WI38 (cell line): ENCODE data around the gene B3GNT7.

ENCODE experiments used
- H3K4me3 ChIP-seq: 2 replicates; pipeline ENCODE4 v1.5.1; 2011; ENCODE audit warnings: low read depth, mild to moderate bottlenecking, control low read depth, low read length
- TF ChIP-seq, protein P1 (sequence below): IDR thresholded peaks from 2 replicates; pipeline ENCODE4 v1.5.1; 2012; ENCODE audit warnings: low read depth, mild to moderate bottlenecking, control low read depth, low read length

B3GNT7 gene

DNA sequence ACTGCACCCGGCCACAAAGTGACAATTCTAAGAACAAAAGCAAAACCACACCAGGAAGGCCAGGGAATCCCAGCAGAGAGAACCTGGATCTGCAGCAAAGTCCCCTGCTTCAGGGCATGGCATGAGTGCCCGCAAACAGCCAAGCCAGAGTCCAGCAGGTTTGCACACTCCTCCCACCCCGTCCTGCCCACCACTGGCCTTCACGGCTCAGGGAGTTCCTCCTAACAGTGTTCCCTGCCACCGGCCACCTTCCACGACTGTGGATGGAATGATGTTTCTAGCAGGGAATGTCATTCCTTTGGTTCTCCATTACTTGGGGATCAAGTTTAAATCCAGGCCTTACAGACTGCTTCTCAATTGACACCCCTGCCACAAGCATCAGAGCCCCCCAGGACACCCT, 42.0 kb upstream of the B3GNT7 start:
- no peak overlapping the region for H3K4me3 ChIP-seq
- TF ChIP-seq, protein P1, sequence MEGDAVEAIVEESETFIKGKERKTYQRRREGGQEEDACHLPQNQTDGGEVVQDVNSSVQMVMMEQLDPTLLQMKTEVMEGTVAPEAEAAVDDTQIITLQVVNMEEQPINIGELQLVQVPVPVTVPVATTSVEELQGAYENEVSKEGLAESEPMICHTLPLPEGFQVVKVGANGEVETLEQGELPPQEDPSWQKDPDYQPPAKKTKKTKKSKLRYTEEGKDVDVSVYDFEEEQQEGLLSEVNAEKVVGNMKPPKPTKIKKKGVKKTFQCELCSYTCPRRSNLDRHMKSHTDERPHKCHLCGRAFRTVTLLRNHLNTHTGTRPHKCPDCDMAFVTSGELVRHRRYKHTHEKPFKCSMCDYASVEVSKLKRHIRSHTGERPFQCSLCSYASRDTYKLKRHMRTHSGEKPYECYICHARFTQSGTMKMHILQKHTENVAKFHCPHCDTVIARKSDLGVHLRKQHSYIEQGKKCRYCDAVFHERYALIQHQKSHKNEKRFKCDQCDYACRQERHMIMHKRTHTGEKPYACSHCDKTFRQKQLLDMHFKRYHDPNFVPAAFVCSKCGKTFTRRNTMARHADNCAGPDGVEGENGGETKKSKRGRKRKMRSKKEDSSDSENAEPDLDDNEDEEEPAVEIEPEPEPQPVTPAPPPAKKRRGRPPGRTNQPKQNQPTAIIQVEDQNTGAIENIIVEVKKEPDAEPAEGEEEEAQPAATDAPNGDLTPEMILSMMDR = no peak

DNA sequence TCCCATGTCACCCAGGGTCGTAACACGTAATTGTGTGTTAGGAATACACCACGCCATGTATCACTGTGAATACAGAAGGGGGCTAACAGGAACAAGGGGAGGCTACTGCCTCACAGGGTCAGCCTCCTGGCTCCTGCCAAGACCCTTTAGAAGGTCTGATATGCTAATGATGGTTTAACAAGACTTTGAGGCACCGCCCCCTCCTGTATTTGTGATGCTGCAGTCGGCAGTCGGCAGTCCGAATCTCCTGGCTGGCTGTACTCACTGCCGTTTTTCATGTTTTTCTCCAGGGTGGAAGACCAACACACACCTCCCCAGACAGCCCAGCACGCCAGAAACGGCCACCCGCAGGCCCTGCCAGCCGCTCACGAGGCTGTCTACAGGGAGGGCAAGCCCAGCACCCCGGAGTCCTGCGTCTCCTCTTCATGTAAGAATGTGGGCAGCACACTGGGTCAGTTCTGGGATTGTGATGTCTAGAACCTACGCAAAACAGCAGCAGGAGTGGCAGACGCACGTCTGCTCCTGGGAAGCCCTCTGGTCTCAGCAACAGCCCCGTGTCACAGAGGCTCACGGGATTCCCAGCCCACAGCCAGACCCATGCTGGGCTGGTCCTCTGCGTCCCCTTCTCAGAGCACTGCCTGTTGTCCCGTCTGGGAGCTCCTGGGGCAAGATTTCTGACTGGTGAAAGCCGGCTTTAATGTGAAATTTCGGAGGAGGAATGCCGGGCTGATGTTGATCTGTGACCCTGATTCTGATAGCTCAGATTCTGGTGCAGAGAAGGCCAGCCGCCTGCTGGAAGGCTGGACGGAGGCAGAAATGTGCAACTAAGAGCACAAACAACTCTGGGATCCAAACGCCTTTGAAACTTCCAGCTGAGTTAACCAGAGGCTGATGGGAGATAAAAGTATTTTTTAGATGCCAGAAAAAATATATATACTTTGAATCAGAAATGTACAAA, 39.7 kb upstream of the B3GNT7 start:
- no peak overlapping the region for H3K4me3 ChIP-seq
- TF ChIP-seq, protein P1 = no peak

DNA sequence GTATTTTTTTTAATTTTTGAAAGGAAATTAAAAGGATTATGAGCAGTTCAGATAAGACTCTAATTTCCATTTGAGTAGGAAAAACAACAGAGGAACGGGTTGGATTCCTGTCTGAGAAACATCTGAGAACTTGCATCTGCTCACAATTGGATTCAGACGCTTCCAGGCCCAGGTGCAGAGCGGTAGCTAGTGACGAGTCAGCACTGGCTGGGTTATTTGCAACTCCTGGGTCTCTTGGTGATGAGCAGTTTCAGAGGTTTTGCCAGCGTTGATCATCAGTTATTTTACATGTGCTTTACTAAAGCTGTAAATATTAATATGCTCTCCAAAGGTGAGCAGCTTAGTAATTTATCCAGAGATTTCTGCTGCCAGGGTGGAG, 39.1 kb upstream of the B3GNT7 start:
- H3K4me3 ChIP-seq = no peak overlapping the region
- TF ChIP-seq, protein P1 = no peak

DNA sequence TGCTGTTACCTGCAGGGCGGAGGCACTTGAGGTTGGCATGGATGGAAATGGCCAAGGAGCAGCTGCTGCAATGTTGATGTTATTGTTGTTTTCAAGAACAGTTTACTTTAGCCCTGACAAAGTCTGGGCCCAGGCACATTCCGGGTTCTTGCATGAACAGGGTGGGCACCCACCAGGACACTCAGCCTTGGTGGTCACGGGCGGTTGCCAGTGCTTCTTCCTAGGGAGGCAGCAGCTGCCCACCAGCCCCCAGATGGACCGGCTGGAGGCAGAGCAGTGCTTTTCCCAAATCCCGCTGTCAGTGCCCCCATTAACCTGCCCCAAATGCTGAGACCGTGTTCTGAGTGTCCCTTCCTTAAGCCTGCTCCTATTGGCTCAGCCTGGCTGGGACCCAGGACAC, 38.5 kb upstream of the B3GNT7 start:
- TF ChIP-seq, protein P1 = no peak
- no peak overlapping the region for H3K4me3 ChIP-seq

DNA sequence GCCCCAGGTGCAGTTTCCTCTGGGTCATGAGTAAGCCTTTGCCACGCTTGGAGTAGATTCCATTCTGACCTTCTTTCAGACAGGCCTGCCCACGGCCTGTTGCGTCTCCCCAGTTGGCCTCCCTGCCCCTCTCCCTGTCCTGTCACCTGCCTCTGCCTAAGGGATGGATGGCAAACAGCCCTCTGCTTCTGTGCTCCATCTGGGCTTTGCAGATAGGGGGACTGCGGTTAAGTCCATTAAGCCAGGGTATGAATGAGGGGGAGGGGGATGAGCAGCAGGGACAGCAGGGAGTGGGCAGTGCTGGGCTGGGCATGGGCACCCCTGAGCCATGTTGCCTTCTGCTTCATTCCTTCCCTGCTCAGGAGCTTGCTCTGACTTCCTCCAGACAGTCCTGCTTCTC, 37.6 kb upstream of the B3GNT7 start:
- TF ChIP-seq, protein P1 = no peak
- H3K4me3 ChIP-seq = no peak overlapping the region

DNA sequence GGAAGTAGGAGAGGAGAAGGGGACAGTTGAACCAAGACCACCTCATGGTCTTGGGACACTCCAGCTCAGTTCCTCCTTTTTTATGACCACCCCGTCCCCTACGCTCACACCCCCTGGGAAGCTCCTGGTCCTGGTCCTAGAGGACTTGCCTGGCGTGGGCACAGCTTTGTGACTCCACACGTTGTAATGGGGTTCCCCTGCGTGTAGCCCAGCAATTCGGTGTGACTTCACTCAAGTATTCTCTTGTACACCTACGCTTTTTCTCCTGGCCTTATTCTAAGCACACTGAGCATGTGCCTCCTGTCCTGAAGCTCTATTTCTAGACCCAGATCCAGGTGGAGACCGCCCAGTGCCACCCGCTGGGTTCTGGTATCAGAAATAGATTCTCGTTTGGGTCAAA, 36.1 kb upstream of the B3GNT7 start:
- no peak overlapping the region for H3K4me3 ChIP-seq
- TF ChIP-seq, protein P1 = no peak

DNA sequence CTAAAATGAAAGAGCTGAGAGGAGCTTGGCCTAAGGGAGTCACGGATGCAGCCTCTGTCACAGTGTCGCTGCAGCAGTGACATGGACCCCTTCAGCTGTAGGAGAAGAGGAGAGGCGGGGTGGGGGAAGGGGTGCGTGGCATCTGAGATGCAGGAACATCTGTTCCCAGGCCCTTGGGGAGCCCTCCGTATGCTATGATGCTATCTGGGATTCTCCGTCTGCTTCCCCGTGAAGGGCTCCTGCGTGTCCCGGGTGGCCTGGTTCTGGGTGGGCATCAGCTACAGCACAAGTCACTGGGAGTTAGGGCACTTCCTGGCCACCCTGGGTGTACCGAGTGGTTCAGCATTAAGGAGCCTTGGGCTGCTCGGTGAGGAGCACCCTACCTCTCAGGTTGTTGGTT, 35.6 kb upstream of the B3GNT7 start:
- TF ChIP-seq, protein P1 = no peak
- H3K4me3 ChIP-seq = no peak overlapping the region
